IMR-90 (cell line): ENCODE measurements around the gene DIP2C. TPM values are rescaled to one million over a fixed set of nuclear protein-coding genes. Genes with fewer than 3 reads are reported as not detected.

Source experiments
- ATAC-seq: fragments of 200-7000 bp; cut with Tn5 transposase; 2 replicates; pipeline ENCODE4 v1.9.1; 2020; ENCODE audit warnings: low read depth, mild to moderate bottlenecking, moderate library complexity
- BruUV-seq: library from RNA; stranded (reverse); fragments of 400-500 nt; replicated peaks from 2 replicates; lab custom pipeline; 2021; lab: Mats Ljungman, UMichigan
- CTCF ChIA-PET: fragments of 300-600 bp; formaldehyde crosslinking; extraction: SDS; loops from one replicate; lab custom pipeline; 2021; ENCODE audit warnings: antibody characterized with exemption; lab: Yijun Ruan, JAX
- POLR2A ChIA-PET: fragments of 300-600 bp; sonication (Branson Sonifier 250); formaldehyde crosslinking; loops from one replicate; lab custom pipeline; 2022; ENCODE audit warnings: antibody characterized with exemption; ENCODE audit not compliant: unreplicated experiment; lab: Charles Lee
- DNase-seq: peaks from one replicate; pipeline ENCODE4 v3.0.0; 2013
- H2AFZ ChIP-seq: replicated peaks from 2 replicates; pipeline ENCODE3; 2013; ENCODE audit warnings: low read length, mild to moderate bottlenecking; ENCODE audit not compliant: poor library complexity
- H2AK5ac ChIP-seq: 2 replicates; pipeline ENCODE4 v1.6.1; 2013; ENCODE audit warnings: low read depth, low read length, inconsistent platforms
- H2AK9ac ChIP-seq: replicated peaks from 2 replicates; pipeline ENCODE3; 2013; ENCODE audit warnings: mild to moderate bottlenecking, low read depth, low read length, moderate library complexity; ENCODE audit not compliant: poor library complexity
- H2BK120ac ChIP-seq: 2 replicates; pipeline ENCODE4 v1.6.1; 2013; ENCODE audit warnings: low read depth, low read length, inconsistent platforms
- H2BK15ac ChIP-seq: 3 replicates; pipeline ENCODE4 v1.6.1; 2013; ENCODE audit warnings: low read depth, low read length, inconsistent platforms
- H2BK20ac ChIP-seq: 2 replicates; pipeline ENCODE4 v1.6.1; 2013; ENCODE audit warnings: low read depth, mild to moderate bottlenecking, inconsistent platforms, low read length, moderate library complexity
- H2BK5ac ChIP-seq: 2 replicates; pipeline ENCODE4 v1.6.1; 2013; ENCODE audit warnings: mild to moderate bottlenecking, low read depth, low read length, inconsistent platforms; ENCODE audit not compliant: poor library complexity, severe bottlenecking
- H3K14ac ChIP-seq: replicated peaks from 2 replicates; pipeline ENCODE4 v1.6.1; 2013; ENCODE audit warnings: low read depth, low read length, inconsistent platforms
- H3K18ac ChIP-seq: 2 replicates; pipeline ENCODE4 v1.6.1; 2013; ENCODE audit warnings: low read depth, low read length, control low read depth
- H3K23ac ChIP-seq: 2 replicates; pipeline ENCODE4 v1.6.1; 2013; ENCODE audit warnings: low read depth, low read length, inconsistent platforms
- H3K27ac ChIP-seq: 2 replicates; pipeline ENCODE4 v1.5.1; 2013; ENCODE audit warnings: mild to moderate bottlenecking, control low read depth, low read length; ENCODE audit not compliant: insufficient read depth
- H3K27me3 ChIP-seq: 2 replicates; pipeline ENCODE4 v1.6.1; 2013; ENCODE audit warnings: low read length; ENCODE audit not compliant: control insufficient read depth, insufficient read depth
- H3K36me3 ChIP-seq: 2 replicates; pipeline ENCODE4 v1.6.1; 2013; ENCODE audit warnings: low read length, mixed read lengths; ENCODE audit not compliant: control insufficient read depth, insufficient read depth
- H3K4ac ChIP-seq: 2 replicates; pipeline ENCODE4 v1.6.1; 2013; ENCODE audit warnings: low read depth, low read length, inconsistent platforms
- H3K4me1 ChIP-seq: 2 replicates; pipeline ENCODE4 v1.6.1; 2013; ENCODE audit warnings: low read length, mixed read lengths; ENCODE audit not compliant: control insufficient read depth, insufficient read depth
- H3K4me2 ChIP-seq: 2 replicates; pipeline ENCODE4 v1.6.1; 2013; ENCODE audit warnings: low read depth, mild to moderate bottlenecking, control low read depth, low read length, moderate library complexity
- H3K4me3 ChIP-seq: 2 replicates; pipeline ENCODE4 v1.5.1; 2013; ENCODE audit warnings: low read depth, mild to moderate bottlenecking, control low read depth, low read length, moderate library complexity; ENCODE audit not compliant: insufficient read depth
- H3K56ac ChIP-seq: 2 replicates; pipeline ENCODE4 v1.6.1; 2013; ENCODE audit warnings: low read length, inconsistent platforms; ENCODE audit not compliant: insufficient read depth; ENCODE audit errors: extremely low read depth
- H3K79me1 ChIP-seq, 2 experiments: 2 replicates each; pipeline ENCODE4 v1.6.1; 2013; ENCODE audit warnings: low read length in 2 of 2, inconsistent platforms in 1 of 2, low read depth in 1 of 2
- H3K9ac ChIP-seq: 2 replicates; pipeline ENCODE4 v1.6.1; 2013; ENCODE audit warnings: low read depth, low read length, control low read depth
- H3K9me1 ChIP-seq: 2 replicates; pipeline ENCODE4 v1.6.1; 2013; ENCODE audit warnings: low read length, inconsistent platforms; ENCODE audit not compliant: insufficient read depth
- H3K9me3 ChIP-seq: 2 replicates; pipeline ENCODE4 v1.6.1; 2013; ENCODE audit warnings: low read length; ENCODE audit not compliant: control insufficient read depth, insufficient read depth
- H4K20me1 ChIP-seq: 2 replicates; pipeline ENCODE4 v1.6.1; 2013; ENCODE audit warnings: low read length, inconsistent platforms; ENCODE audit not compliant: insufficient read depth
- H4K5ac ChIP-seq: 2 replicates; pipeline ENCODE4 v1.6.1; 2013; ENCODE audit warnings: mild to moderate bottlenecking, low read depth, low read length, control low read depth
- H4K8ac ChIP-seq, 2 experiments: 2 replicates each; pipeline ENCODE4 v1.6.1; 2013; ENCODE audit warnings: low read depth in 2 of 2, low read length in 2 of 2, control low read depth in 1 of 2, inconsistent platforms in 1 of 2
- H4K91ac ChIP-seq: 2 replicates; pipeline ENCODE4 v1.6.1; 2013; ENCODE audit warnings: low read depth, low read length, inconsistent platforms; ENCODE audit not compliant: insufficient read depth
- BHLHE40 ChIP-seq: fragments of 150-350 bp; IDR thresholded peaks from 2 replicates; pipeline ENCODE4 v1.6.1; 2016; ENCODE audit warnings: mild to moderate bottlenecking, low read depth, low read length
- CEBPB ChIP-seq: IDR thresholded peaks from 2 replicates; pipeline ENCODE4 v1.6.1; 2012; ENCODE audit warnings: low read depth, low read length, improper control_type of control experiment
- CHD1 ChIP-seq: IDR thresholded peaks from 2 replicates; pipeline ENCODE4 v1.6.1; 2012; ENCODE audit warnings: low read depth, low read length, improper control_type of control experiment
- CTCF ChIP-seq: conservative IDR thresholded peaks from 2 replicates; pipeline ENCODE4 v1.5.1; 2012; ENCODE audit warnings: mild to moderate bottlenecking, low read depth, low read length, improper control_type of control experiment
- ELK1 ChIP-seq: fragments of 150-350 bp; IDR thresholded peaks from 2 replicates; pipeline ENCODE4 v1.6.1; 2016; ENCODE audit warnings: low read depth, mild to moderate bottlenecking, low read length, moderate library complexity, borderline replicate concordance
- FOS ChIP-seq: fragments of 150-350 bp; IDR thresholded peaks from 2 replicates; pipeline ENCODE4 v1.6.1; 2016; ENCODE audit warnings: low read depth, low read length
- MAFK ChIP-seq: IDR thresholded peaks from 2 replicates; pipeline ENCODE4 v1.6.1; 2012; ENCODE audit warnings: low read depth, low read length, improper control_type of control experiment
- MAZ ChIP-seq: IDR thresholded peaks from 2 replicates; pipeline ENCODE4 v1.6.1; 2012; ENCODE audit warnings: low read depth, mild to moderate bottlenecking, low read length, improper control_type of control experiment, moderate library complexity, borderline replicate concordance
- MXI1 ChIP-seq: IDR thresholded peaks from 2 replicates; pipeline ENCODE4 v1.6.1; 2012; ENCODE audit warnings: low read depth, mild to moderate bottlenecking, low read length, moderate library complexity, borderline replicate concordance
- NFE2L2 ChIP-seq: fragments of 150-350 bp; IDR thresholded peaks from 2 replicates; pipeline ENCODE4 v1.6.1; 2016; ENCODE audit warnings: low read depth, mild to moderate bottlenecking, low read length
- POLR2A ChIP-seq: IDR thresholded peaks from 2 replicates; pipeline ENCODE4 v1.6.1; 2012; ENCODE audit warnings: mild to moderate bottlenecking, low read depth, low read length
- RAD21 ChIP-seq: IDR thresholded peaks from 2 replicates; pipeline ENCODE4 v1.6.1; 2012; ENCODE audit warnings: low read length, improper control_type of control experiment
- RCOR1 ChIP-seq: IDR thresholded peaks from 2 replicates; pipeline ENCODE4 v1.6.1; 2012; ENCODE audit warnings: mild to moderate bottlenecking, low read length, improper control_type of control experiment; ENCODE audit not compliant: insufficient replicate concordance
- RFX5 ChIP-seq: IDR thresholded peaks from 2 replicates; pipeline ENCODE4 v1.8.0; 2012; ENCODE audit warnings: low read depth, mild to moderate bottlenecking, low read length, moderate library complexity
- SMC3 ChIP-seq: fragments of 150-350 bp; IDR thresholded peaks from 2 replicates; pipeline ENCODE4 v1.6.1; 2016; ENCODE audit warnings: low read depth, mild to moderate bottlenecking, antibody characterized with exemption, low read length, moderate library complexity
- USF2 ChIP-seq: fragments of 150-350 bp; IDR thresholded peaks from 2 replicates; pipeline ENCODE4 v1.6.1; 2017; ENCODE audit warnings: mild to moderate bottlenecking, antibody characterized with exemption, low read length, low read depth
- WGBS, 2 experiments: methylation state at CpG; one replicate each; pipeline versions ENCODE4 v1.1.5 to v1.1.7; 2013; ENCODE audit warnings: missing lambda C conversion rate in 2 of 2; ENCODE audit not compliant: insufficient read length in 1 of 2; ENCODE audit errors: extremely low coverage in 2 of 2; 5-methylcytosine and 5-hydroxymethylcytosine counted together
- dilution Hi-C: fragments of 300-500 bp; cut with HindIII; formaldehyde crosslinking; loops from one replicate; pipeline ENCODE4 v1.14.3; 2018; ENCODE audit warnings: low sequenced_read_pairs; ENCODE audit not compliant: unreplicated experiment
- in situ Hi-C: fragments of 300-500 bp; cut with MboI; formaldehyde crosslinking; loops from 3 replicates; pipeline ENCODE4 v1.14.3; 2019; ENCODE audit warnings: low sequenced_read_pairs, inconsistent platforms, mixed read lengths
- intact Hi-C: fragments of 100-400 bp; cut with micrococcal nuclease; formaldehyde crosslinking; loops from 2 replicates; pipeline ENCODE4 v1.10.0; 2022
- polyA plus RNA-seq, 3 experiments: library from polyadenylated mRNA; depleted of rRNA; stranded (reverse); fragments of >200 nt; gene quantifications; 2 replicates each; pipeline ENCODE4 v1.2.3, GENCODE V29; 2012; ENCODE audit warnings: low replicate concordance in 1 of 3
- total RNA-seq: library from RNA; depleted of rRNA; stranded (reverse); fragments of >200 nt; gene quantifications from 2 replicates; pipeline ENCODE4 v1.2.3, GENCODE V29; 2012

Gene DIP2C
- total and polyA plus RNA-seq, 2 of the 4 experiments (the other 2 are of a cell fraction): 8.6 to 17.3 TPM

GRCh38 chr10:552679-553078 is 136.8 kb downstream of the DIP2C start:
- H2BK120ac ChIP-seq: no peak overlapping the region
- H3K9me1 ChIP-seq: peaks cover 18% of the 10 kb centered on the region
- no peak overlapping the region for H3K23ac ChIP-seq
- no peak overlapping the region for H3K14ac ChIP-seq
- H3K27me3 ChIP-seq: no peaks in the 10 kb centered on the region
- ChIA-PET POLR2A (no interaction called here), CTCF (no interaction called here)
- H2BK5ac ChIP-seq: no peak overlapping the region
- DNase-seq: no peak
- H3K4me3 ChIP-seq: no peak overlapping the region
- no peak overlapping the region for H2BK20ac ChIP-seq
- H3K56ac ChIP-seq: no peak overlapping the region
- WGBS, 2 experiments: 86% methylated on average over 4 of the region's 8 CpGs; no CpG with 5 or more reads in 1 of the 2 experiments
- intact Hi-C loops: no loop called here
- H3K79me1 ChIP-seq: peaks cover 45 to 85% of the 10 kb centered on the region in 2 experiments
- no peak overlapping the region for H2BK15ac ChIP-seq
- H3K18ac ChIP-seq: no peak overlapping the region
- dilution Hi-C loops: no loop called here
- H3K9me3 ChIP-seq: no peaks in the 10 kb centered on the region
- H4K5ac ChIP-seq: no peak overlapping the region
- no peak overlapping the region for H2AK5ac ChIP-seq
- peak overlapping the region; percentile 1 for H2AK9ac ChIP-seq
- TF ChIP-seq USF2 (no peak), NFE2L2 (no peak), RCOR1 (no peak), SMC3 (no peak), MAZ (no peak), RFX5 (no peak), CEBPB (no peak), POLR2A (no peak), CHD1 (no peak), FOS (no peak), RAD21 (no peak), MXI1 (no peak), CTCF (no peak), ELK1 (no peak), BHLHE40 (no peak), MAFK (no peak)
- H2AFZ ChIP-seq: no peak overlapping the region
- no peak overlapping the region for H3K9ac ChIP-seq
- H3K27ac ChIP-seq: no peak overlapping the region
- in situ Hi-C loops: no loop called here
- no TSS peak for BruUV-seq
- H4K8ac ChIP-seq: no peak overlapping the region
- H3K4me1 ChIP-seq: peaks cover 9% of the 10 kb centered on the region
- no peaks in the 10 kb centered on the region for H3K36me3 ChIP-seq
- H4K20me1 ChIP-seq: peaks cover 91% of the 10 kb centered on the region
- ATAC-seq: no peak
- no peak overlapping the region for H4K91ac ChIP-seq
- H3K4ac ChIP-seq: no peak overlapping the region
- no peak overlapping the region for H3K4me2 ChIP-seq
